HG03159 (cell line): ENCODE data around the gene NUDT19.
A peak's percentile ranks its signal among the peaks of the same experiment; 100 is the strongest.
"Not testable (repeated sequence)": the region's sequence is repeated elsewhere in the genome, so short reads cannot be mapped to it uniquely, and the experiment has no call there.

Source experiments
- ATAC-seq: cut with Tn5 transposase; IDR thresholded peaks from one replicate; pipeline ENCODE4 v1.9.1; 2021; ENCODE audit warnings: mild to moderate bottlenecking, moderate library complexity; ENCODE audit not compliant: unreplicated experiment

NUDT19 gene

DNA sequence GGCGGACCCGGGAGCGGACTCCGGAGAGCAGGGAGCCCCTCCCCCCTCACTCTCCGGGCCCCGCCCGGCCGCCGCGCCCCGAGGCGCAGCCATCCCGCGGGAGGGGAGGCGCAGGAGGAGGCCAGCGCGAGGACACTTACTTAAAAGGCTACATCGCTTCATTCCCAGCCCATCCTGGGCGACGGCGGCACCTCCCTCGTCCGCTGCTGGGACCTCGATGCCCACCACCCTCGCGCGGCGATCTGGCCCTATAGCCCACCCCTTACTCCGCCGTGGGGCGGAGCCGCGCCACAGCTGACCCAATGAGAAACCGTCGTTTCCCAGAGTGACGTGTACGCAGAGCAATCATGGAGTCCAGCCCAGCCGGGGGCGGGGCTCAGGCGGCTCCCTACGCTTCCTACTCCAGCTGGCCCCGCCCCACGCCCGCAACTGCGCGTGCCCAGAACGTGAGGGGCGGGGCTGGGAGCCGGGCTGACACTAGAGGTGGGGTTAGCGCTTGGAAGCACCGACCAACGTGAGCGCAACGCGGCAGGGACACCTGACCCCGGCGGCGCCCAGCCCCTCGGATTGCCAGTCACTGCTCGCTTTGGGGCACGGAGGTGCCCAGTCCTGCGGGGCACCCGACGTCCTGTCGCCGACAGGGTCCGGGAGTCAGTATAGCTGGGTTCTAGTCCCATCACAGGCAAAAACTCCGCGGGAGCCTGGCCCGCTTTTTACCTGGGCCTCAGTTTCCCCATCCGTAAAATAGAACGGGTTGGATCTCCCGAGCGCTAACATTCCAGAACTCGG, 16.5 kb upstream of the NUDT19 start, which contains the start of gene ANKRD27:
ANKRD27 (minus strand) TSS at position 250 of the 789 bp plus-strand sequence. CDS start 16,165 bp downstream, outside the sequence.
- peak; percentile 97 for ATAC-seq

GRCh38 chr19:32675720-32676185, 15.9 kb upstream of the NUDT19 start, which contains the start of gene RGS9BP:
TSS of gene RGS9BP (plus strand) at chr19:32675848. CDS start at chr19:32676264, 416 bp downstream.
- no peak for ATAC-seq

DNA sequence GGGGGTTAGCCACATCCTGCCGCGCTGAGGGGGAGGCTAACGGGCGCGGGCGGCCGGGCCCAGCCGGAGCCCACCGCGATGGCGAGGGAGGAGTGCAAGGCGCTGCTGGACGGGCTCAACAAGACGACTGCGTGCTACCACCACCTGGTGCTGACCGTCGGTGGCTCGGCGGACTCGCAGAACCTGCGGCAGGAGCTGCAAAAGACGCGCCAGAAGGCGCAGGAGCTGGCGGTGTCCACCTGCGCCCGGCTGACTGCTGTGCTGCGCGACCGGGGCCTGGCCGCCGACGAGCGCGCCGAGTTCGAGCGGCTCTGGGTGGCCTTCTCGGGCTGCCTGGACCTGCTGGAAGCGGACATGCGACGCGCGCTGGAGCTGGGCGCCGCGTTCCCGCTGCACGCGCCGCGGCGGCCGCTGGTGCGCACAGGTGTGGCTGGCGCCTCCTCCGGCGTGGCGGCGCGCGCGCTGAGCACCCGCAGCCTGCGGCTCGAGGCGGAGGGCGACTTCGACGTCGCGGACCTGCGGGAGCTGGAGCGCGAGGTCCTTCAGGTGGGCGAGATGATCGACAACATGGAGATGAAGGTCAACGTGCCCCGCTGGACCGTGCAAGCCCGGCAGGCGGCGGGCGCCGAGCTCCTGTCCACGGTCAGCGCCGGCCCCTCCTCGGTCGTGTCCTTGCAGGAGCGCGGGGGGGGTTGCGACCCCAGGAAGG, 15.3 kb upstream of the NUDT19 start:
- no peak for ATAC-seq

DNA sequence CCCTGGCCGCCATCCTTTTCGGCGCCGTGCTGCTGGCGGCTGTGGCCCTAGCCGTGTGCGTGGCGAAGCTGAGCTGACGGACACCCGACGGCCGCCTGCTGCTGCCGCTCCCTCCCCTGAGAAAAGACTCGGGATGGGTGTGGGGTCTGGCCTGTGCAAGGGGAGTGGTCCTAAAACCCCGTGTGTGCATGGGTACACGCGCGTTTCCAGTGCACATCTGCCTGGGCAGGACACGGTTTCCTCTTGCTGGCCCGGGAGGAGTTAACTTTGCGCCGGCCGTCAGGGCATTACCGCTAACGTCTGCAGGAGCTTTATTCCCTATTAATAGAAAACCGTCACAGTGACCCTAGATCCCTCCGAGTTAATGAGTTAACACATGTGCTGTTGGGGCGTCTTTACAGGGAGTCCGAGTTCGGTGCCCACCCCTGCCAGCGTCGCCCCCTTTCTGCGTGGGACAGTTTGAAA, 14.7 kb upstream of the NUDT19 start:
- ATAC-seq, result no peak

- ATAC-seq, result no peak
Measured at GRCh38 chr19:32677657-32678056, 14.0 kb upstream of the NUDT19 start.

DNA sequence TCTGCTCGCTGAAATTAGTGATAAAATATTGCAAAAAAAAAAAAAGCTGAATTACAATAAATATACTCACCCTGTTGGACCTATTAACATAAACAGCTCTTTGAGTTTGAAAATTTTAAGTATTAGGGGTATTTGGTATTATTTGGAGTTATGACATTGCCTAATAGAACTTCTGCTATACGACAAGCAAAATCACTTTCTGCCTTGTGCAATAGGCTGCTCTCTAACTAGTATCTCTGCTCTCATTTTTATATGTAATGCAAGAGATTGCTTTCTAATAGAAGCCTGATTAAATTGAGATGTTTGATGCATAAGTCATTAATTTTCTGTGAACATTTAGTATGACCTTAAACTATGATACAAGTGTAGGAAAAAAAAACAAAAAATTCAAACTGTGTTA, 10.6 kb upstream of the NUDT19 start:
- no peak for ATAC-seq

DNA sequence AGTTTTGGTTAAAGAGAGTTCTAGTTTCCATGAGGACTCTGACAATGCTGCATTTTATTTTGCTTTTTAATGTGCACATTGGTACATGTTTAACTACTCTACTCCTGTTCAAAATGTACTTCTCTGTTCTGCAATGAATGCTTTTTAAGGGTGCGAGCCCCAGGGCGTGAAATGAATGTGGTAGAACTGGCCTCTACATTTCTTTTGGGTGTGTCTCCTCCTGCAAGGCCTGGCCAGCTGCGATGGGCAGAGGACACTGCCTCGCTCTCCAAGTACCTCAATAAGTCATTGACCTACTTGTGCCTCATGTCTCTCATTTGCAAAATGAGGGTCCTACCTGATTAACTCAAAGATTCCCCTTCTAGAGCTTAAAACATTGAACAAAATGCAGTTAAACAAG, 9.3 kb upstream of the NUDT19 start:
- no peak for ATAC-seq

GRCh38 chr19:32686847-32687475, 4.7 kb upstream of the NUDT19 start:
- ATAC-seq, result no peak

DNA sequence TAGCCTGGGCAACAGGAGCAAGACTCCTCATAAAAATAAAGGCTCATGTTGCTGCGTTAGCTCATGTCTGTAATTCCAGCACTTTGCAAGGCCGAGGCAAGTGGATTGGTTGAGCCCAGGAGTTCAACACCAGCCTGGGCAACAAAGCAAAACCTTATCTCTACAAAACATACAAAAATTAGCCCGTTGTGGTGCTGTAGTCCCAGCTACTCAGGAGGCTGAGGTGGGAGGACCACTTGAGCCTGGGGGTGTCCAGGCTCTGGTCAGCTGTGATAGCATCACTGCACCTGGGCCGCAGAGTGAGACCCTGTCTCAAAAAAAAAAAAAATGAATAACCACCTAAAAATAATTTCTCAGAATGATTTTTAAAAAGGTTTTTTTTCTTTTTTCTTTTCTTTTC, 3.9 kb upstream of the NUDT19 start:
- ATAC-seq, result no peak

DNA sequence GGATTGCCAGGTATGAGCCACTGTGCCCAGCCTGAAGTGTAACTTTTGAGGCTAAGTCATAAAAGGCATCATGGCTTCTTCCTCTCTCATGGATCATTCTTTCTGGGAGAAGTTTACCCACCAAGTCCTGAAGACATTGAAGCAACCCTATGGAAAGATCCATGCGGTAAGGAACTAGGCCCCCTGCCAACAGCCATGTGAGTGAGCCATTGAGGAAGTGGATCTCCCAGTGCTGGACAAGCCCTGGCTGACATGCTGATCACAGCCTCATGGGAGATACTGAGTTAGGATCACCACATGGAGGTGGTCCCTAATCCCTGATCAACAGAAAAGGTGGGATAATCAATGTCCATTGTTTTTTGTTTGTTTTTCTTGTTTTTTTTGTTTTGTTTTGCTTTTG, 3.3 kb upstream of the NUDT19 start:
- no peak for ATAC-seq

DNA sequence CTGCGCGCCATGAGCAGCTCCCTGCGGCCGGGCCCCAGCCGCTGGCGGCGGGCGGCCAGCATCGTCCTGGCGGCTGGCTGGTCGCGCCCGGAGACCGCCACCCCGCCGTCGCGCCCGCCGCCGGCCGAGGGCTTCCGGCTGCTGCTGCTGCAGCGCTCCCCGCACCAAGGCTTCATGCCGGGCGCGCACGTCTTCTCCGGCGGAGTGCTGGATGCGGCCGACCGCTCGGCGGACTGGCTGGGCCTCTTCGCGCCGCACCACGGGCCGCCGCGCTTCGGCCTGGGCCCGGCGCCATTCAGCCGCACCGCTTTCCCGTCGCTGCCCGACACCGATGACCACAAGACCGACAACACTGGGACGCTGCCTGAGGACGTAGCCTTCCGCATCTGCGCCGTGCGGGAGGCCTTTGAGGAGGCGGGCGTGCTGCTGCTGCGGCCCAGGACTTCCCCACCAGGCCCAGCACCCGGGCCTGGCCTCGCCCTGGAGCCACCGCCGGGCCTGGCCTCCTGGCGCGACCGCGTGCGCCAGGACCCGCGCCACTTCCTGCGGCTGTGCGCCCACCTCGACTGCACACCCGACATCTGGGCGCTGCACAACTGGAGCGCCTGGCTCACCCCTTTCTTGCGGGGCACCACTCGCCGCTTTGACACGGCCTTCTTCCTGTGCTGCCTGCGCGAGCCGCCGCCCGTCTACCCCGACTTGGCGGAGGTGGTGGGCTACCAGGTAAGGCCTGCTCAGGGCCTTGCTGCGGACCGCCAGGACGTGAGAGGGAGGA, 518 bp downstream of the NUDT19 start:
- peak; percentile 57 for ATAC-seq

GRCh38 chr19:32692727-32693061, 1.1 kb downstream of the NUDT19 start:
- peak; percentile 8 for ATAC-seq

DNA sequence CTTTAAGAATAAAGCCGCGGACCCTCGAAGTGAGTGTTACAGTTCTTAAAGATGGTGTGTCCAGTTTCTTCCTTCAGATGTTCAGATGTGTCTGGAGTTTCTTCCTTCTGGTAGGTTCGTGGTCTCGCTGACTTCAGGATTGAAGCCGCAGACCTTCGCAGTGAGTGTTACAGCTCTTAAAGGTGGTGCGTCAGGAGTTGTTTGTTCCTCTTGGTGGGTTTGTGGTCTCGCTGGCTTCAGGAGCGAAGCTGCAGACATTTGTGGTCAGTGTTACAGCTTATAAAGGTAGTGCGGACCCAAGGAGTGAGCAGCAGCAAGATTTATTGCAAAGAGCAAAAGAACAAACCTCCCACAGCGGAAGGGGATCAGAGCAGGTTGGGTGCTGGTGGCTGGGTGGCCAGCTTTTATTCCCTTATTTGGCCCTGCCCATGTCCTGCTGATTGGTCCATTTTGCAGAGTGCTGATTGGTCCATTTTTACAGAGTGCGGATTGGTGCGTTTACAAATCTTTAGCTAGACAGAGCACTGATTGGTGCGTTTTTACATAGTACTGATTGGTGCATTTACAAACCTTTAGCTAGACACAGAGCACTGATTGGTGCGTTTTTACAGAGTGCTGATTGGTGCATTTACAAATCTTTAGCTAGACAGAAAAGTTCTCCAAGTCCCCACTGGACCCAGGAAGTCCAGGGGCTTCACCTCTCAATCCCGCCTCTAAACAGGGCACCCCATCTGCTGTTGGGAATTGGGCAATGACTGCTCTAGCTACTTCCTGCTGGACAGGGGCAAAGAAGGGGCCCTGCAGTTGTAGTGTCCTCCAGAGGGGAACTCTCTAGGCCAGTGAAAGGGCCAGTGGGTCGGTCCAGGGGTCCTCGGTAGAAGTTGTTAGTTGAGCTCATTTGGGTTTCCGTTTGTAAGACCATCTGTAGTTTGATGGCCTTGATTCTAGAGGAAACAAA, 1.8 kb downstream of the NUDT19 start:
- ATAC-seq, result not testable (repeated sequence)

GRCh38 chr19:32694316-32694715, 2.7 kb downstream of the NUDT19 start:
- not testable (repeated sequence) for ATAC-seq

DNA sequence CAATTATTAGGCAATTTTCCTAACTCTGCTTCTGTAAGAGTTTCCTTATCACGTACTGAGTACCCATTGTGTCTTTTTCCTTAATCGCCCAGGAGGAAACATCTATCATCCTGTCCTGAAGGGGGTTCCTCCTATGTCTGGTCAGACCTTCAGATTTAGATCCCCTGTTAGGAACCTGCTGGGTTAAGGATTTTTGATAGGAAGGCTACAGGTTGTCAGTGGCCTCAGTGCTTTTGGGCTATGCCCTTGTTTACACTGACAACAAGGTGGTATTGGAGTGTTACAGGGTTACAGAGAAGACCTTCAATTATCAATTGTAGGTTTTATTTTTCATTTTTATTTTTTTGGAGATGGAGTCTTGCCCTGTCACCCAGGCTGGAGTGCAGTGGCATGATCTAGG, 3.2 kb downstream of the NUDT19 start:
- ATAC-seq, result not testable (repeated sequence)

DNA sequence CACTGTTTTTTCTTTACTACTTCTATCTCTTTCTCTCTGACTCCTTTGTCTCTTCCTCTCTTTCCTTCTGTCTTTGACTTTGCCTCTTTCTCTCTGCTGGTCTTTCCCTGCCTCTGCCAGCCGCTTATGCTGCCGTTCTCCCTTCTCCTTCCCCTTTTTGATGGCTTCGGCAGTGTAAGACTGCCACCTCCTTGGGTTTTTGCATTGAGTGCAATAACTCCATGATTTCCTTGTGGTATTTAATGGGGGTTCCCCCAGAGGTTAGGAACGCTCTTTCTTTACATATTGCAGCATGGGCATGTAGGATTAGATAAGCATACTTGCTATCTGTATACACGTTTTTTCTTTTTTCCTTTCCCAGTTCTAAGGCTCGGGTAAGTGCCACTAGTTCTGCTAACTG, 3.9 kb downstream of the NUDT19 start:
- ATAC-seq, result not testable (repeated sequence)

DNA sequence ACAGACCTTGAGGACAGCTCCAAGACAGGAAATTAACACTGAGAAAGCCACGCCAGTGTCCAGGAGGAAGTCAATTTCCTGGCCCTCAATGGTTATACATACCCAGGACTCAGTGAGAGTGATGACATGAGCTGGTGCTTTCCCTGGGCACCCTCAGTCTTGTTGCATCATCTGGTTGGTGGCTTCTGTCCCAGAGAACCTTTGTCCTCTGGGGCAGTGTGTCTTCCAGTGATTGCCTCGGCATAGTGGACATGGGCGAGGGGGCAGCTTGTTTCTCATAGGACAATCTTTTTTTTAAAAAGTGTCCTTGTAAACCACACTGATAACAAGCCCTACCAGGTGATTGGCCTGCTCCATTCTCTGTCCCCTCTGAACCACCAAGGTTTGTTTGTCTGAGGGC, 5.2 kb downstream of the NUDT19 start:
- ATAC-seq, result not testable (repeated sequence)

- not testable (repeated sequence) for ATAC-seq
Measured at GRCh38 chr19:32700129-32700528, 8.5 kb downstream of the NUDT19 start.

- no peak for ATAC-seq
Measured at GRCh38 chr19:32702010-32702409, 10.4 kb downstream of the NUDT19 start.

DNA sequence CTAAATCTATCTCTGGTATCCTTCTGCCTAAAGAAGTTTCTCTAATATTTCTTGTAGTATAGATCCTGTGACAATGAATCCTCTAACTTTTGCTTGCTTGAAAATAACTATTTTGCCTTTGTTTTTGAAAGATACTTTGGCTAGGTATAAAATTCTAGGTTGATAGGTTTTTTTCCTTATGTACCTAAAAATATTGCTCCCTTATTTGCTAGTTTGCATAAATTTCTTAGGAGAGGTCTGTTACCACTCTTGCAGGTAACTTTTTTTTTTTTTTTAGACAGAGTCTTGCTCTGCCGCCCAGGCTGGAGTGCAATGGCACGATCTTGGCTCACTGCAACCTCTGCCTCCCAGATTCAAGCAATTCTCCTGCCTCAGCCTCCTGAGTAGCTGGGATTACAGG, 12.4 kb downstream of the NUDT19 start:
- ATAC-seq, result not testable (repeated sequence)
